Adrenal gland (tissue), 5 donors: ENCODE measurements around the gene NRXN2.

Source experiments
- CTCF ChIP-seq, 6 experiments: fragments of 450-650 bp in 4 of 6; fragments of 200-600 bp in 2 of 6; sonication (generic) in 1 of 6; IDR thresholded peaks; 1 replicate in 5 of 6; 2 replicates in 1 of 6; pipeline versions ENCODE4 v1.5.1 to v1.8.0; 2016 to 2021; ENCODE audit warnings: antibody characterized with exemption in 6 of 6, mild to moderate bottlenecking in 2 of 6, moderate library complexity in 1 of 6
- POLR2A ChIP-seq, 2 donors: fragments of 450-650 bp; IDR thresholded peaks; one replicate each; pipeline ENCODE4 v1.6.1; 2017; ENCODE audit warnings: antibody characterized with exemption in 2 of 2, mild to moderate bottlenecking in 2 of 2, moderate library complexity in 1 of 2
- donor health status: DM: no; HTN: no; CAD: no.

DNA sequence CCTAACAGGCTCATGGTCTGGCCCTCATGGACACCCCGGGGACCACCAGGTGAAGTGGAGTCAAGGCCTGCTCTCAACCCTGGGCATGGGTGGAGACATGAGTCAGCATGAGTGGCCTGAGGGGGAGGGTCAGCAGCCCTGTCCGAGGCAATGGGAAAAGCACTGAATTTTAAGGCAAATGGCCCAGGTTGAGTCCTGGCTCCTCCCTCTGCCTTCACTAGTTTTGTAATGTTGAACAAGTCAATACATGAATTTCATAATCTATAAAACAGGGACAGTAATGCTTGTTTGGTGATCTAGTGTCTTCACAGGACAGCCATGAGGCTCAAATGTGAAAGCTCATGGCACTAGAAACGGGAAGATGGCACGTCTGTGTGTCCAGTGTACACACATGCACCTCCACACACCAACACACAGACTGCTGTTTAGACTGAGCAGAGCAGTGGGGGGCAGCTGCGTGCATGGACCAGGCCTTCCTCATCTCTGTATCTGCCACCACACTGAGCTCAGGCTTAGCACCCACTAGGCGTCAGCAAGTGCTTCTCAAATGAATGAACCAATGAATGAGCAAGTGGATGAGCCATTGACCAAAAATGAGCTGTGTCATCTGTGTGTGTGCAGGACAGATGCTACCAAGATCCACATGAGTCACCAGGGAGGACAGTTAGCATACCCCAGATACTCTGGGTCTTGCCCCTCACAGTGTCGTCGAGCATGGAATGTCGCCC lies 63.4 kb downstream of the NRXN2 start:
- TF ChIP-seq CTCF (IDR thresholded peaks at IDR 0.05) = no peak
- no peak for TF ChIP-seq POLR2A (IDR thresholded peaks at IDR 0.05)
